Measurements from ENCODE around the gene APP. TPM values are rescaled to one million over a fixed set of nuclear protein-coding genes. Genes with fewer than 3 reads are reported as not detected.
"Not testable (repeated sequence)": the region's sequence is repeated elsewhere in the genome, so short reads cannot be mapped to it uniquely, and the experiment has no call there.

Gene APP
- total and polyA plus RNA-seq, 4 experiments from 2014 or later, result 4.9 to 57.9 (median 34.2) TPM

- Histone ChIP-seq H3K27me3 (ENCODE audit: insufficient read depth, low read length) (no peaks in the 10 kb centered on the region), H3K4me1 (ENCODE audit: insufficient read depth, low read length) (no peaks in the 10 kb centered on the region), H3K36me3 (ENCODE audit: insufficient read depth, low read length) (no peaks in the 10 kb centered on the region), H3K9me3 (ENCODE audit: control insufficient read depth in 1 of 2, low read length in 2 of 2) (no peaks in the 10 kb centered on the region), H3K4me3 (ENCODE audit: low read length in 2 of 2) (no peak overlapping the region), H3K27ac (ENCODE audit: low read depth, low read length) (no peak overlapping the region)
- intact Hi-C loops (cut with micrococcal nuclease), result no loop called here
- DNase-seq, result no peak
- Mint-ChIP-seq H3K9me3 (no peaks in the 10 kb centered on the region), H3K4me3 (no peak overlapping the region), H3K27ac (no peak overlapping the region), H3K4me1 (peaks cover 0 to 6% (median under 1%) of the 10 kb centered on the region in 4 donors), H3K27me3 (no peaks in the 10 kb centered on the region), H3K36me3 (peaks cover 2 to 9% of the 10 kb centered on the region in 2 donors)
- ChIA-PET POLR2A (ENCODE audit: partially characterized antibody) (no interaction called here), CTCF (ENCODE audit: partially characterized antibody) (no interaction called here)
These were observed 238.8 kb downstream of the APP start for GRCh38 chr21:25931765-25932164.

- Histone ChIP-seq H3K27ac (ENCODE audit: low read depth, low read length) (no peak overlapping the region), H3K9me3 (ENCODE audit: control insufficient read depth in 1 of 2, low read length in 2 of 2) (no peaks in the 10 kb centered on the region), H3K4me3 (ENCODE audit: low read length in 2 of 2) (no peak overlapping the region), H3K36me3 (ENCODE audit: insufficient read depth, low read length) (no peaks in the 10 kb centered on the region), H3K27me3 (ENCODE audit: insufficient read depth, low read length) (no peaks in the 10 kb centered on the region), H3K4me1 (ENCODE audit: insufficient read depth, low read length) (no peaks in the 10 kb centered on the region)
- Mint-ChIP-seq H3K4me3 (no peak overlapping the region), H3K4me1 (peaks cover 0 to 6% (median under 1%) of the 10 kb centered on the region in 4 donors), H3K36me3 (peaks cover 8 to 13% of the 10 kb centered on the region in 2 donors), H3K9me3 (peaks cover 0 to 5% (median 0%) of the 10 kb centered on the region in 8 donors), H3K27me3 (no peaks in the 10 kb centered on the region), H3K27ac (no peak overlapping the region)
- CTCF ChIA-PET (ENCODE audit: partially characterized antibody), result interaction anchor here (0.6 kb wide), 1 partner anchor 222 kb away, joined by 3 read pairs; no protein-coding TSS in a partner anchor
- intact Hi-C loops (cut with micrococcal nuclease), result no loop called here
- DNase-seq, result no peak
- POLR2A ChIA-PET (ENCODE audit: partially characterized antibody), result no interaction called here
These were observed 240.6 kb downstream of the APP start for GRCh38 chr21:25929856-25930520.

GRCh38 chr21:25927195-25927880, 243.2 kb downstream of the APP start:
- Mint-ChIP-seq H3K4me3 (no peak overlapping the region), H3K36me3 (peaks cover 9 to 10% of the 10 kb centered on the region in 2 donors), H3K27me3 (no peaks in the 10 kb centered on the region), H3K9me3 (peaks cover 0 to 9% (median 0%) of the 10 kb centered on the region in 8 donors), H3K4me1 (peaks cover 0 to 6% (median under 1%) of the 10 kb centered on the region in 4 donors), H3K27ac (peak overlapping the region in 1 of 7 donors; percentile 17)
- ChIA-PET CTCF (ENCODE audit: partially characterized antibody) (no interaction called here), POLR2A (ENCODE audit: partially characterized antibody) (no interaction called here)
- DNase-seq, result no peak
- Histone ChIP-seq H3K9me3 (ENCODE audit: control insufficient read depth in 1 of 2, low read length in 2 of 2) (no peaks in the 10 kb centered on the region), H3K4me1 (ENCODE audit: insufficient read depth, low read length) (no peaks in the 10 kb centered on the region), H3K27me3 (ENCODE audit: insufficient read depth, low read length) (no peaks in the 10 kb centered on the region), H3K4me3 (ENCODE audit: low read length in 2 of 2) (no peak overlapping the region), H3K36me3 (ENCODE audit: insufficient read depth, low read length) (no peaks in the 10 kb centered on the region), H3K27ac (ENCODE audit: low read depth, low read length) (no peak overlapping the region)
- intact Hi-C loops (cut with micrococcal nuclease), result no loop called here

GRCh38 chr21:25925936-25926335, 244.6 kb downstream of the APP start:
- Mint-ChIP-seq H3K27ac (no peak overlapping the region), H3K36me3 (peaks cover 7 to 10% of the 10 kb centered on the region in 2 donors), H3K4me1 (peaks cover 0 to 6% (median under 1%) of the 10 kb centered on the region in 4 donors), H3K9me3 (peaks cover 0 to 9% (median 0%) of the 10 kb centered on the region in 8 donors), H3K4me3 (no peak overlapping the region), H3K27me3 (no peaks in the 10 kb centered on the region)
- Histone ChIP-seq H3K4me1 (ENCODE audit: insufficient read depth, low read length) (no peaks in the 10 kb centered on the region), H3K27ac (ENCODE audit: low read depth, low read length) (no peak overlapping the region), H3K27me3 (ENCODE audit: insufficient read depth, low read length) (no peaks in the 10 kb centered on the region), H3K9me3 (ENCODE audit: control insufficient read depth in 1 of 2, low read length in 2 of 2) (no peaks in the 10 kb centered on the region), H3K36me3 (ENCODE audit: insufficient read depth, low read length) (no peaks in the 10 kb centered on the region), H3K4me3 (ENCODE audit: low read length in 2 of 2) (no peak overlapping the region)
- ChIA-PET CTCF (ENCODE audit: partially characterized antibody) (no interaction called here), POLR2A (ENCODE audit: partially characterized antibody) (no interaction called here)
- intact Hi-C loops (cut with micrococcal nuclease), result no loop called here
- DNase-seq, result no peak

GRCh38 chr21:25925064-25925800, 245.3 kb downstream of the APP start:
- no peak overlapping the region for H3K27ac Mint-ChIP-seq
- H3K4me3 Mint-ChIP-seq, result no peak overlapping the region
- H3K36me3 ChIP-seq (ENCODE audit: insufficient read depth, low read length), result no peaks in the 10 kb centered on the region
- no peaks in the 10 kb centered on the region for H3K9me3 ChIP-seq (ENCODE audit: control insufficient read depth in 1 of 2, low read length in 2 of 2)
- ChIA-PET POLR2A (ENCODE audit: partially characterized antibody) (no interaction called here), CTCF (ENCODE audit: partially characterized antibody) (no interaction called here)
- H3K27ac ChIP-seq (ENCODE audit: low read depth, low read length), result no peak overlapping the region
- H3K36me3 Mint-ChIP-seq, result peaks cover 7 to 10% of the 10 kb centered on the region in 2 donors
- H3K4me1 Mint-ChIP-seq, result peaks cover 0 to 6% (median under 1%) of the 10 kb centered on the region in 4 donors
- no peak overlapping the region for H3K4me3 ChIP-seq (ENCODE audit: low read length in 2 of 2)
- H3K4me1 ChIP-seq (ENCODE audit: insufficient read depth, low read length), result no peaks in the 10 kb centered on the region
- intact Hi-C loops (cut with micrococcal nuclease), result no loop called here
- H3K9me3 Mint-ChIP-seq, result peaks cover 0 to 9% (median 0%) of the 10 kb centered on the region in 8 donors
- no peak for DNase-seq
- no peaks in the 10 kb centered on the region for H3K27me3 Mint-ChIP-seq
- no peaks in the 10 kb centered on the region for H3K27me3 ChIP-seq (ENCODE audit: insufficient read depth, low read length)

- H3K36me3 ChIP-seq (ENCODE audit: insufficient read depth, low read length); H3K36me3 Mint-ChIP-seq; CTCF ChIA-PET (ENCODE audit: partially characterized antibody); H3K27ac ChIP-seq (ENCODE audit: low read depth, low read length); DNase-seq; H3K4me3 ChIP-seq (ENCODE audit: low read length in 2 of 2); POLR2A ChIA-PET (ENCODE audit: partially characterized antibody); H3K4me3 Mint-ChIP-seq; H3K27me3 ChIP-seq (ENCODE audit: insufficient read depth, low read length); H3K9me3 ChIP-seq (ENCODE audit: control insufficient read depth in 1 of 2, low read length in 2 of 2); intact Hi-C loops (cut with micrococcal nuclease); H3K9me3 Mint-ChIP-seq; H3K27ac Mint-ChIP-seq; H3K27me3 Mint-ChIP-seq; H3K4me1 Mint-ChIP-seq; H3K4me1 ChIP-seq (ENCODE audit: insufficient read depth, low read length): not testable (repeated sequence)
These were observed 252.4 kb downstream of the APP start for GRCh38 chr21:25918152-25918551.

- H3K27ac ChIP-seq (ENCODE audit: low read depth, low read length), result no peak overlapping the region
- H3K9me3 ChIP-seq (ENCODE audit: control insufficient read depth in 1 of 2, low read length in 2 of 2), result no peaks in the 10 kb centered on the region
- DNase-seq, result no peak
- H3K27me3 ChIP-seq (ENCODE audit: insufficient read depth, low read length), result no peaks in the 10 kb centered on the region
- Mint-ChIP-seq H3K4me1 (peaks cover 0 to 1% (median 0%) of the 10 kb centered on the region in 4 donors), H3K9me3 (peaks cover 0 to 7% (median 4%) of the 10 kb centered on the region in 8 donors), H3K36me3 (peaks cover 5 to 8% of the 10 kb centered on the region in 2 donors), H3K27ac (peak overlapping the region in 1 of 7 donors; percentile 43), H3K27me3 (no peaks in the 10 kb centered on the region), H3K4me3 (no peak overlapping the region)
- CTCF ChIA-PET (ENCODE audit: partially characterized antibody), result no interaction called here
- POLR2A ChIA-PET (ENCODE audit: partially characterized antibody), result no interaction called here
- H3K4me3 ChIP-seq (ENCODE audit: low read length in 2 of 2), result no peak overlapping the region
- H3K36me3 ChIP-seq (ENCODE audit: insufficient read depth, low read length), result no peaks in the 10 kb centered on the region
- no peaks in the 10 kb centered on the region for H3K4me1 ChIP-seq (ENCODE audit: insufficient read depth, low read length)
- intact Hi-C loops (cut with micrococcal nuclease), result no loop called here
These were observed 254.3 kb downstream of the APP start for GRCh38 chr21:25916226-25916625.
